Frontal cortex (tissue), 4 donors: Measurements from ENCODE around the gene RBM46. TPM values are rescaled to one million over a fixed set of nuclear protein-coding genes. Genes with fewer than 3 reads are reported as not detected.

Experiments used
- DNase-seq, 2 donors: peaks; one replicate each; pipeline ENCODE4 v3.0.0; 2012; ENCODE audit warnings: low spot score in 2 of 2
- FAIRE-seq: peaks from 2 replicates; lab custom pipeline; 2012; peaks lifted over from hg19 to GRCh38; lab: Jason Lieb, UNC
- total RNA-seq: library from RNA; depleted of rRNA; stranded (reverse); fragments of >200 nt; gene quantifications from one replicate; pipeline ENCODE4 v1.2.3, GENCODE V29; 2014
- donor health status: control.
- donor health status: control.
- donor health status: control.

The RBM46 gene, protein sequence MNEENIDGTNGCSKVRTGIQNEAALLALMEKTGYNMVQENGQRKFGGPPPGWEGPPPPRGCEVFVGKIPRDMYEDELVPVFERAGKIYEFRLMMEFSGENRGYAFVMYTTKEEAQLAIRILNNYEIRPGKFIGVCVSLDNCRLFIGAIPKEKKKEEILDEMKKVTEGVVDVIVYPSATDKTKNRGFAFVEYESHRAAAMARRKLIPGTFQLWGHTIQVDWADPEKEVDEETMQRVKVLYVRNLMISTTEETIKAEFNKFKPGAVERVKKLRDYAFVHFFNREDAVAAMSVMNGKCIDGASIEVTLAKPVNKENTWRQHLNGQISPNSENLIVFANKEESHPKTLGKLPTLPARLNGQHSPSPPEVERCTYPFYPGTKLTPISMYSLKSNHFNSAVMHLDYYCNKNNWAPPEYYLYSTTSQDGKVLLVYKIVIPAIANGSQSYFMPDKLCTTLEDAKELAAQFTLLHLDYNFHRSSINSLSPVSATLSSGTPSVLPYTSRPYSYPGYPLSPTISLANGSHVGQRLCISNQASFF
- total RNA-seq, result not detected

DNA sequence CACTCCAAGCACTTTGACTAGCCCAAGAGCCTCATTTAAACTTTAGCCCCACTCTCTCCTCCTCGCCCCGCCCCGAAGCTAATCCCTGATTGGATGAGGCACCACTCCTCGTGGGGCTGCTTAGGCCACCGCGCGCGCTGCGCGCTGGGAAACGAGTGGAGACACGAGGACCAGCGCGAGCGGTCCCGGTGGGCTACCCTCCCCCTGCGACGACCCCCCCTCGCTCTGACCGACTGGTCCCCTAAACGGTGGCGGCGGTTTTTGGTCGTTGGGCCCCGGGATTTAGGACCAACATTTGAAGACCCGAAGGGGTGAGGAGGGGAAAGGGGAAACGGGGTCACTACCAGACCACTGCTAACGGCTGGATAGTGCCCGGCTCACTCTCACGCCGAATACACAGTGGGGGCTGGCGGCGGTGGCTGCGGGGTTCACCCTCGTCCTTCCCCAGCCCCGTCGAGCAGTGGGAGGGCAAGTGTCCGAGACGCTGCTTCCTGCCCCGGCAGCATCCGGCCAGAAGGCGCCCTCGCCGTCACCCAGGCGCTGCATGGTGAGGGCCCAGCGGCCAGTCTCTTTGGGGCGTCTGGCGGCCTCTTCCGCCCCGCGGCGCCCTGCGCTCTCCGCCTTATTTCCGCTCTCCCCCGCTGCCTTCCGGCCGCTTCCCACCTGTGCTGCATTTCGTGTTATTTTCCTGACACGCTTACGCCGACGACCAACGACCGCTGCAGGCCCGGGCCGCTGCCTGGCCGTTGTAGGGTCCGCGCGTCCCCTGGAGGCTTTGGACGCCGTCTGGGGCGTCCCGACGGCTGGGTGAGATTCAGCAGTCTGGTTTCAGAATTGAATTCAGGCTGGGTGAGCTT, at the start of gene RBM46:
Gene RBM46, plus strand, starts transcription at position 147 of the 857 bp plus-strand sequence. CDS start 15,481 bp downstream, outside the sequence.
- DNase-seq, result no peak

DNA sequence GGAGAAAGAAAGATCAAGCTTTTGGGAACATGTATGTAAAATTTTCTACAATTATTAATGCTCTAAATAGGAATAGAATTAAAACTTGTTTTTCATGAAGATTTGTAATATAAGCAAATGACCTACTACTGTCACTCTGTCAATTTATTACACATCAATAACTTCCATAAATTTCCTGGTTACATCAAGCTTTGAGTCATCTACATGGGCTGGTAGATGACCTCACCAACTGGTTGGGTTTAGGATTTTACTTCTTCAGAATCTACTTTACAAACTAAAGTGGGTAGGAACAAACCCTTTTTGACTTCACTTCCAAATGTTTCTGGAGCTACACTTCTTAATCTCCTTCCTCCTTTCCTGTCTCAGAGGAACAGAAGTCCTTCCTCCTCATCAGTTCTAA, 49.3 kb upstream of the RBM46 start:
- FAIRE-seq (no peak), DNase-seq (no peak)

More for the DNA sequence above, at the start of gene RBM46:
- FAIRE-seq, result no peak

DNA sequence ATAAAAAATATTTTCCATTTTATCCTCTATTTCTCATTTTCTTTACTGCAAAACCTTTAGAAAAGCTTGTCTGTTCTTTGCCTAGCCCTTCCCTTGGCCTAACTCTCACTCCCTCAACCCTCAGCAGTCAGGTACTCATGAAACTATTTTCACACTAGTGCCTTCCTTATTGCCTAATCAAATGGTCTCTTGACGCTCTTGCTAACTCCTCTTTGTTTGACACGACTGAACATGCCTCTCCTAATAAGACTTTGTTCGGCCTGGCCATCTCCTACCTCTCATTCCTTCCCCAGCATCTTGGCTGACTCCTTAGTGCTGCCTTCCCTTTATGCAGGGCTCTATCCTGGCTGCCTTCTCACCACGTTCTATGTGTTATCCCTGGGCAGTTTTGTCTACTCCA, 48.4 kb upstream of the RBM46 start:
- no peak for FAIRE-seq
- no peak for DNase-seq

DNA sequence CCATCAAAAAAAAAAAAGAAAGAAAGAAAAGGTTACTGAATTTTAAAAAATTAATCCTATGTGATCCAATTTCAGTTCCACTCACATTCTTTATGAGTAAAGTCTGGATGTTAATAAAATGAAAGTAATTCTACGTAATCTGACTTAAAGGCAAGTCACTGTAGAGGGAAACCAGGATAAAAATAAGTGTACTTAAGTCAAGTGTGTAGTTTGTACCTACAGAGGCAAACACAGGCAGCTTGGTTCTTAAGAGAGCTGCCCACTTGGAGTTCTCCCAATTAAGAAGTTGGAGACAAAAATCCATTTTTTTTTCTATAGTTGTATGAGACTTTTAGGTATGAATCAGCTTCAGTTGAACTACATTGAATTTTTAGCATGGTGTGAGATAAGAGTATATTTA, 44.3 kb upstream of the RBM46 start:
- no peak for DNase-seq
- FAIRE-seq, result no peak

DNA sequence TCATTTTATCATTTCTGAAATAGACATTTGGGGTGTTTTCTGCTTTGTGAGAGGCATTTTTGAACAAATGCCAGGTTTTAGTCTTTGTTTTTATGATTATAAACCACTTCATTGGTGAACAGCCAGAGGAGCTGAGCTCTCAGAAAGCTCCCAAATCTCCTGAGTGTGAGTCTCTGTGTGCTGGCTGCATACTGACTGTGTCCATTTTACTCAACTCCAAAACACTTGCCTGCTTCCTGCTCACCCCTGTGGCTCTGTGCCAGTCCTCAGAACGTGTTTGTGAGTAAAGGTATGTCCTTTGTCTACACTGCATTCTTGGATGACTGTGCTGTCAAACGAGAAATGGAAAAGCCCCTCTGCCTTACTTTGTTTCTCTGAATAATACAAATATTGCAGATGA, 42.6 kb upstream of the RBM46 start:
- DNase-seq, result no peak

DNA sequence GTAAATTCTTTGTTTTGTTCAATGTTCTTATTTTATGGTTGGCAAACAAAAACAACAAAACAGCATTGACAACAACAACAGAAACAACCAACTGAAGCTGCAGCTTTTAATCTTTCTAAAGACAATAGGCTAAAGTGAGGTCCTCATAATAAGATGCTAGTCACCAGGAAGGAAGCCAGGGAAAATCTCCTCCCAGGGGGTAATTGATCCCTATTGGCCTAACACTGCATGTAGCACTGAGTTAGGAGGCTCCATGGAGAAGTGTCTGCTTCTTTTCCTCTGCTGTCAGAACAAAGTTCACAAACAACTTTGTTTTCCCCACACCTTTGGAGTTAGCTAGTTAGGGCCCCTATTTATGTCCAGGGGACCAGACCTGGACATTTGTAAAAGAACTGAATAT, 42.0 kb upstream of the RBM46 start:
- FAIRE-seq, result no peak
- DNase-seq, result no peak

More for the DNA sequence above, 42.6 kb upstream of the RBM46 start:
- FAIRE-seq, result no peak

DNA sequence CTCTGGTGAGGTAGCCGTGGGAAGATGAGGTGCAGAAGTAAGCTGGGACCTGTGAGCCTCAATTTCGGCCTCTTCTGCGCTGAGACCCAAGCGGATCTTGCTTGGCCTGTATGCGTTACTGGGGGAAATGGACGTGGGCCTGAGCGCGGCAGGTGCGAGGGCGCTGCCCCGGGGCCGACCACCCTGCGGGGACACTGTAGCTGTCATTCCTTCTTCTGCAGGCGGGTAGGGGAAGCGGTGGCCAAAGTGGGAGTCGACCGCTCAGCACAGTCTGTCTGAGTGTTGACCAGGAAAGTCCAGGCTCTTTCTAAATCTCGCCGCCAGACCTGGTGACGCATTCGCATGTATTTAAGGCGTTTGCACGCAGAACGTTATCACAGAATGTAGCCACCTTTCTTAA, 40.6 kb upstream of the RBM46 start:
- DNase-seq (no peak), FAIRE-seq (no peak)

DNA sequence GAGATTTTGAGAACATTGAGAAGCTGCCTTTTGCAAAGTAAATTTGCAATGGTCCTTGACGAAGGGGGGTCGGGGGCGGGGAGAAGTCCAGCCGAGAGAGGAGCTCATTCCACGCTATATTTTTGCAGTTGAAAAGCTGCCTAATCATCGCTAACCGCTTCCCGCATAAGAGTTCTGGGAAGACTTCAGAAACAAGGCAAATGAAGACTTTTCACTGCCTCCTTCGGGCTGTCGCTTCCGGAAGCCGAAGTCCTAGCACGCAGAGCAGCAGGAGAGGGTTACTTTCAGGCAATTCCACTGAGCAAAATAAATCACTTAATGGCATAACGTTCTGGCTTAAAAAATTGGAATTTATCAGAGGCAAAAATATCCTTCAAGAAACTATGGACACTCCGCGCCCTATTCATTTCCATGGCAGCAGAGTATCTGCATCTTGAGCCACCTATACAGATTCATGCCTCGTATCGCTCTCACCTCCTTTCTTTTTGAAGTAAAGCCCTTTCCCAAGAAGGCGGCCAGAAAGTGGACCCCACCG, 39.9 kb upstream of the RBM46 start:
- FAIRE-seq (no peak), DNase-seq (no peak)

DNA sequence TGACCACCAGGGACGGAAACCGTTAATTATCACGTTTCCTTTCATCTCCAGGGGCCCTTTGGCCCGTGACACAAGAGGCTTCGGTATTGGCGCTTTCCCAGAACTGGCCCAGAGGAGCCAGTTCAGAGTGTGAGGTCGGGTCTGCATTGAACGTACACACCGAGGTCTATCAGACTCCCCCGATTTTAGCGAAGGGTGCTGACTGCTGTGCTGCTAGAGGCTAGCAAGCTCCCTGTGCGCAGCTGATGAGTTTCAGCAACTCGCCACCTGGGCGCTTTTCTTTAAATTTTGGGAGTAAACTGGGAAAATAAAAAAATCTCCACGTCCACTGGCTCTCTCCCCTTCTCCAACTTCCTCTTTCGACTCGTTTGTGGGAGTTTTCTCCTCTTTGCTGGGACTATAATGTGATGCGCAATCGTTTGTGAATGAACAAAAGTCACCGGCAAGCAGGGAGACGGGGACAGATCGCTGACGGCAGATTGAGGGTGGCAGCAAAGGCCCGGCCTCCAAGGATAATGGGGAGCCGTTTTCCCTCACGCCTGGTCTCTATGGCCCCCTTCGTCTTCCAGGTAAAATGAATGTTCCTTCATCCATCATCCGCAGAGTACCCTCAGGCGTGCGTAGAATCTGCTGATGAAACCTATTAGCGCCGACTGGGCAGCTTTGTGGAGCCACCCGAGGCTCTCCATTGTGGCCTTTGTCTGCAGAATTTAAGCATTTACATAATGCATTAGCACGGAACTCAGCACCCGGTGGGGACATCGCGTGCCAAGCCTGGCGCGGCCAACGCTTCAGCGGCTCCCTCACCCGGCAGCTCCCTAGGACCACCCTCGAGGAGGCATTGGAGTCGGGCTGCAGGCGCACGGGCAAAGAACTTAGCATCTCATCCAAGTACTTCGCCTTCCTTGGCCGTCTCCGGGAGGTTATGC, 38.9 kb upstream of the RBM46 start:
- DNase-seq (no peak), FAIRE-seq (no peak)

DNA sequence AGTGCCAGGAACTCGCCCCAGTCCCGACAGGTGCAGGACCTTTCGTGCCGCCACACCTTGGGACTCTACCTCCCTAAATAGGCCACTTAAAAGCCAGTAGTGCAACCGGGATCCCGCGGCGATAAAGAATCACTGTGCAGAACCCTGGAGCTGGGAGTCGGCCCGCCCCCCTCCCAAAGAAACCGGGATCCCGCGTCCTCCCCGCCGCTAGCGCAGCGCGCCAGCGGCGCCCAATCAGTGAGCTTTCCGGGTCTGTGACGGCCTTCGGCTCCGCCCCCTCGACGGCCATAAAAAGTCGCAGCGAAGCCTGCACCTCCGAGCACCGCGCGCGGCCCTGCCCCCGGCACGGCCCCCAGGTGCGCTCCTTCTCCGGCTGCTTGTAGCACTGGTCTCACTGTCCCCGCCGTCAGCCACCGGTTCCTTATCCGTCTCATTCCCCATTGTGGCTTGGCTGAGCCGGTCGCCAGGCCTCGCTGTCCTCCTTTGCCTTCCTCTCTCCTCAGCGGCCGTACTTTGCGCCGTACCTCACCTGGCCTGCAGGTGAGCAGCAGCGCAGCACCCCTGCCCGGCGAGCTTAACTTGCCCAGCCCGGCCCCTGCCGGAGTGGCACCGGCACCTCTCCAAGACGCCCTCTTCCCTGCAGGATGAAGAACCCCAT, 37.3 kb upstream of the RBM46 start, which contains the start of gene LRAT:
Gene LRAT, plus strand, starts transcription at position 318 of the 658 bp plus-strand sequence. Its CDS starts 327 bp downstream, at position 645.
- FAIRE-seq, result no peak
- peak; percentile 63 to 76 for DNase-seq

DNA sequence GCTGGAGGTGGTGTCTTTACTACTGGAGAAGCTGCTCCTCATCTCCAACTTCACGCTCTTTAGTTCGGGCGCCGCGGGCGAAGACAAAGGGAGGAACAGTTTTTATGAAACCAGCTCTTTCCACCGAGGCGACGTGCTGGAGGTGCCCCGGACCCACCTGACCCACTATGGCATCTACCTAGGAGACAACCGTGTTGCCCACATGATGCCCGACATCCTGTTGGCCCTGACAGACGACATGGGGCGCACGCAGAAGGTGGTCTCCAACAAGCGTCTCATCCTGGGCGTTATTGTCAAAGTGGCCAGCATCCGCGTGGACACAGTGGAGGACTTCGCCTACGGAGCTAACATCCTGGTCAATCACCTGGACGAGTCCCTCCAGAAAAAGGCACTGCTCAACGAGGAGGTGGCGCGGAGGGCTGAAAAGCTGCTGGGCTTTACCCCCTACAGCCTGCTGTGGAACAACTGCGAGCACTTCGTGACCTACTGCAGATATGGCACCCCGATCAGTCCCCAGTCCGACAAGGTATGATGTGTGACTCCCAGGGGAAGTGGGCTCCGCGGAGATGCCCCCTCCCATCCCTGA, 36.6 kb upstream of the RBM46 start:
- no peak for FAIRE-seq
- no peak for DNase-seq

DNA sequence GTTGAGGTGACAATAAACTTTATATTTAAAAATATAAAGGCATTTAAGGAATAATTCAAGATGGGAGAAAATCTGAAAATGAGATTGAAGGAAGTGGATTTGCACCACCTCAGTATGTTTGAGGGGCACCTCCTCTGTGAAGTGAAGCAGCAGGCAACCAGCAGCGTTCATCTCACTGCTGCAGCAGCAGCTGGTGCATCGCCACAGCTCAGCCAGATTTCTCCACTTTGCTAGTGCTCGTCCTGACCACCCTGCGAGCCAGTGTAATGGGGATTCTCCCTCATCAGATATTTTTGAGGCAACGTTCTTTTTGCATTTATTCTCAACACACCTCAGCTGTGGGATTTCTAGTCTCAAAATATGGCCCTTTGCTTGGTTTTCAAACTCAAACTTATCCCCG, 23.4 kb upstream of the RBM46 start:
- DNase-seq (no peak), FAIRE-seq (no peak)

DNA sequence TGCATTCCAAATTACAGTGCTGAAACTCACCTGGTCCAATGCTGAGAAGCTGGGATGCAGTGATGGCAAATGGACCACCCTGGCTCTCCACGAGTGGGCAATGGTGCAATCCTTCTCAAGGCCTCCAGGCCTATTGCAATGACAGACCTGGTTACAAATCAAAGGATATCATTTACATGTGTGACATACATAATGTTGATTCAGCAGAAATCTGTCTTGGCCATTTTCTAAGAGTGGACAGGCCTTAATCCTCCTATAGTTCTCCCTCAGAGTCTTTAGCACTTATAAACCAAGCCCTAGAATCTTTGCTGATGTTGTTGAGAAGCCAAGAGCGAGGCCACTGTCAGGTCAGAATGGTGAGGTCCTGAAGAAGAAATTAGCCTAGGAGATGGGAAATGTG, 20.2 kb upstream of the RBM46 start:
- DNase-seq (no peak), FAIRE-seq (no peak)

DNA sequence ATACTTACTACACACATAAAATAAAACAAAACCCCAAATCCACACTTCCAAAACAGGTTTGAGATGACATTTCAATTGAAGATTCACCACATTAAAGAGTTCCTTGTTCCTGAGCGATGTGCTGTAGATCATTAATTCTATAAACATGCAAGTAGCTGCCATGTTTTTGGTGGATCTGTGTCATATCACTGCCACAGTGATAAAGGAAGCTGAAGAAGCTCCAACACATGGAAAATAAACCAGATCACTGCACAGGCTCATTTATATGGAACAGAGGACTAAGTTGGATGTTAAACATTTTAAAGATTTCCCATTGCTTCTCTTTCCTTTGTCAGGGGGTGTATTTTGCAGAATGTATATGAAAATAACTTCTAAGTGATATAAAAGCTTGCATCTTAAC, 2.8 kb upstream of the RBM46 start:
- FAIRE-seq, result no peak
- DNase-seq, result no peak

DNA sequence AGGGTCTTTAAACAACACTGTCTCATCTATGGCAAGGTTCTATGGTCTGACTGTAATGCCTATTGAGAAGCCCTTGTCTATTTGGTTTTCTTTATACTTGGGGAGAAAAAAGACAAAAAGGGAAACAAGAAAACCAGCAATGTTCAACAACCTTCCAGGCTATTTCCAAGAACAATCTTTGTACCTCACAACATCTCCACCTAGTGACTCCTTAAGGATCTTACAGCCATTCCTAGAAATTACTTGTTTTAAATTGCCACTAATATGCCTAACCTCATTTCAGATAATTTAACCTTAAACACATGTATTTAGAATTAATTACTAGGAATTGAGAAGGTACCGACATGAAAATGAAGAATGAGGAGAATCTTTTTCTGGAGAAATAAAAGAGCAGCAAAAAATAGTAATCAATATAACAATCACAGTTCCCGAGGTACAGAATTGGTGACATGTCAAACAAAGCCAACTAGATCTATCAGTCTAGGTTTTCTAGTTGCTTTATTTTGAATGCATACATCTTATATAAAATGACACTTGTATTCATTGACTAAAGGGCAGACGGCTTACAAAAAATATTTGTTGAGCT, 1.6 kb upstream of the RBM46 start:
- DNase-seq (peak in 1 of 2 donors; percentile 43), FAIRE-seq (peak; percentile 86)

DNA sequence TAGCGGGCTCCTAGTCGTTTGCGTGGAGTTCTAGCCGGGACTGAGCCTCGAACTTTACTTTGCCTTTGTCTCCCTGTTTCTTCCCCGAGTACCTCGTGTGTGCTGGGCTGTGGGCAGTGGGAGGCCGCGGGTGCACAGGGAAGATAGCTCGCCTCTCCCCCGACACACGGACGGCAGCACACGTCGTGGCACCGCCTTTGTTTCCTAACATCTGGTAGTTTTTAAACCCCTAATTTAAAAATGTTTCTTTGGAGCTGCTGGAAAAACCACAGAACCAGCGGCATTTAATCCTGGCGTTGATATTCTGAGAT, 866 bp downstream of the RBM46 start:
- FAIRE-seq, result no peak

DNA sequence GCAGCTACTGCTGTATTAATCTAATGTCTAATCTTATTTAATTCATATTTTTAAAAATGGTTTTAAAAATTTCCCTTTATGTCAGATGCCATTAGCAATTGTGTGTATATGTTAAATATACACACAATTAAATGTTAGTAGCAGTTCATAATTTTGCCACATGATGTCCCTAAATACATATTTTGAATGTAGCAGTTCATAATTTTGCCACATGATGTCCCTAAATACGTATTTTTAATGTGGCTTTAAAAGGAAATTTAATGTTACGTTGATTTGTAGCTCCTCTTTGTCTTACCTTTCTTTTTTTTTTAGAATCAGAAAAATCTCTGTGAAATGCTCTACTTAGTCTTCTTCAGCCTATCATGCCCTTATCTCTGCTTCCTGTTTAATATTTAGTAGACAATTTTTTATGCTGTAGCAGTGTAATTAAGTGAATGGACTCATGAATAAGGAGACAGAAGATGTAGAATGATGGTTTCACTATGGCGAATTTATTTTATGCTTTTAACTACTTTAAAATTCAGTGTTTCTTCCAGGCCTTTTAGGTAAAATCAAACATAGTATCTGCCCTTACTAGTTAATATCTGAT, 26.1 kb downstream of the RBM46 start:
- FAIRE-seq (peak; percentile 40), DNase-seq (no peak)

More for the DNA sequence above, 866 bp downstream of the RBM46 start:
- no peak for DNase-seq

DNA sequence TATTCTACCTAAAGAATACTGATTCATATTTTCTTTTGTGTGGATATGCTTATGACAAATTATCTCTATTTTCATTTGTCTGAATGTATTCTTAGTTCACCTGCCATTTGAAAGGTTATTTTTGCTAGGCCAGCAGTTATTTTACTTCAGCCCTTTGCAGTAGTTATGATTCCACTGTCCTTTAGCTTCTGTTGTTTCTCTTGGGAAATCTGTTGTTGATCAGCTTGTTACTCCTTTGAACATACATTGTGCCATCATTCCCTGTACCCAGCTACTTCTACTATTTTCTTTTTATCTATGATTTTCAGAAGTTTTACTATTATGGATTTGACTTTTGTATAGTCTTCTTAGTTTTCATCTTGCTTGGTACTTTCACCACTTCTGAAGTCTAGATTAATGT, 37.2 kb downstream of the RBM46 start:
- DNase-seq (no peak), FAIRE-seq (no peak)
